ENCODE data around the gene GRIP1.

Gene GRIP1

GRCh38 chr12:66441905-66442559, 236.8 kb downstream of the GRIP1 start:
- DNase-seq: no peak

- no peak for DNase-seq
Observed at GRCh38 chr12:66438601-66439000, 240.3 kb downstream of the GRIP1 start.

- no peak for DNase-seq
Observed at GRCh38 chr12:66430106-66430505, 248.8 kb downstream of the GRIP1 start.

GRCh38 chr12:66428870-66429269, 250.0 kb downstream of the GRIP1 start:
- no peak for DNase-seq

- DNase-seq: no peak
Observed at GRCh38 chr12:66428261-66428660, 250.6 kb downstream of the GRIP1 start.

GRCh38 chr12:66426696-66427095, 252.2 kb downstream of the GRIP1 start:
- no peak for DNase-seq

- no peak for DNase-seq
Observed at GRCh38 chr12:66423266-66423665, 255.6 kb downstream of the GRIP1 start.

GRCh38 chr12:66418908-66419307, 260.0 kb downstream of the GRIP1 start:
- no peak for DNase-seq

GRCh38 chr12:66417217-66417616, 261.7 kb downstream of the GRIP1 start:
- no peak for DNase-seq

GRCh38 chr12:66409195-66409871, 269.5 kb downstream of the GRIP1 start:
- peak; percentile 5 for DNase-seq

GRCh38 chr12:66405395-66405794, 273.5 kb downstream of the GRIP1 start:
- no peak for DNase-seq

- DNase-seq: no peak
Observed at GRCh38 chr12:66403746-66404145, 275.1 kb downstream of the GRIP1 start.

- no peak for DNase-seq
Observed at GRCh38 chr12:66399911-66400306, 279.0 kb downstream of the GRIP1 start.

- no peak for DNase-seq
Observed at GRCh38 chr12:66398931-66399910, 279.7 kb downstream of the GRIP1 start.

- no peak for DNase-seq
Observed at GRCh38 chr12:66397574-66398290, 281.1 kb downstream of the GRIP1 start.

- no peak for DNase-seq
Observed at GRCh38 chr12:66393890-66394289, 285.0 kb downstream of the GRIP1 start.

- DNase-seq: no peak
Observed at GRCh38 chr12:66392266-66392915, 286.5 kb downstream of the GRIP1 start.

- no peak for DNase-seq
Observed at GRCh38 chr12:66388517-66388916, 290.4 kb downstream of the GRIP1 start.

- DNase-seq: no peak
Observed at GRCh38 chr12:66387117-66387516, 291.8 kb downstream of the GRIP1 start.

- no peak for DNase-seq
Observed at GRCh38 chr12:66380769-66381535, 297.9 kb downstream of the GRIP1 start.

GRCh38 chr12:66379616-66380015, 299.3 kb downstream of the GRIP1 start:
- DNase-seq: no peak

- no peak for DNase-seq
Observed at GRCh38 chr12:66375560-66375959, 303.3 kb downstream of the GRIP1 start.

Measured in amniotic stem cell (primary cell).